NK-92 treated with Interleukin-12 subunit alpha and Interleukin-12 subunit beta, amount 100 ng/mL, for 24 hours (cell line): ENCODE measurements around the gene TAF3.

ENCODE experiments used
- DNase-seq: peaks from one replicate; lab custom pipeline; 2025; lab: John Stamatoyannopoulos, UW

The TAF3 gene

DNA sequence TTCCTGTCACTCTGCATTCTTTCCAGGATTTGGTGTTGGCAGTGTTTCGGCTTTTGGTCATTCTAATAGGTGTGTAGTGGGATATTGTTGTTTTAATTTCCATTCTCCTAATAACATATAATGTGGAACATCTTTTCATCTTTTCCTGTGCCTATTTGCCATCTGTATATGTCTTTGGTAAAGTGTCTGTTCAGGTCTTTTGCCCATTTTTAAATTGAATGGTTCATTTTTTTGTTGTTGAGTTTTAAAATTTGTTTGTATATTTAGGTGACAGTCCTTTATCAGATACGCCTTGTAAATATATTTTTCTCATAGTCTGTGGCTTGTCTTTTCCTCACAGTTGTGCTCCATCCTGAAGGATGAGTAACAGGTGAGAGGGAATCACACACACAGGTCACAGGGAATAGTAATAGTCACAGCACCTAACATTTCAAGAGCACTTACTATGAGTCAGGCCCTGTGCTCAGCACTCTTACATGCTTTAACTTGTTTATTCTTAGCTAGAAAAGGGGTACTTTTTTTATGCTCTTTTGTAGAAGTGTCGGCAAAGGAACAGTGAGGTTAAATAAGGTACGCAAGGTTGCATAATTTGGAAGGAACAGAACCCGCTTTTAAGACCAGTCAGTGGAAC lies 119.1 kb downstream of the TAF3 start:
- no peak for DNase-seq

DNA sequence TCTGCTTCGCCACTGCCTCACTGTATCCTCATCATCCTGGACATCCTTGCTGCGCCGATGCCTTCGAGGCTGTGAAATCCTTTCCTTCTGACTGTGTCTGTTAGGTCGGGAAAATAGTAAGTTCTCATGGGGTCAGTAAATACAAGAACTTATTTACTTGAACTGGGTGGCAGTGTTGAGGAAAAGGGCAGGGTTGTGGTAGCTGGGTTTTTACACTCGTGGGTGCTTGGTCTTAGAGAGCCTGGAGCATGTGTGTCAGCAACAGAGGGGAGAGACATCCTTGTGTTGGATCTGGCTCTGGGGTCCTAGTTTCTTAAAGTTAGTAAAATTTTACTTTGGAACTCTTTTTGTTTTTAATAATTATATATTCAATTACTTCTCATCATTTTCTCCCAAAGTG lies 123.3 kb downstream of the TAF3 start:
- DNase-seq, result no peak

DNA sequence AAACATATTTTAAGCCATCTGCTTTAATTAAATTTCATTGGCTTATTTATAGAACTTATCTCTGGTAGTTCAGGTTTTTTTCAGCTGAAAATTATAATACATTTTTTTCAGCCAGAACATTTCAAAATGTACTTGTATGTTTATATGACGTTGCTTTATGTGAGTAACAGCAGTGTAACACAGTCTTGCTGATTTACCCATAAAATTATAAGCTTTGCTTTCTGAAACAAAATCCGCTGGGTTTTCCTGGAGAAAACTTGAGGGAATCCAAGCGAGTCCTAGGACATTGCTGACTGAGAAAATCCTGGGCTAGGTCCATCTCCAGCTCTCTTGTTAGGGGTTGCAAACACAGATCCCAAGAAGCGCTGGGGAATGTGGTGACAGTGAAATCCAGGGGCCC lies 124.0 kb downstream of the TAF3 start:
- DNase-seq, result no peak

DNA sequence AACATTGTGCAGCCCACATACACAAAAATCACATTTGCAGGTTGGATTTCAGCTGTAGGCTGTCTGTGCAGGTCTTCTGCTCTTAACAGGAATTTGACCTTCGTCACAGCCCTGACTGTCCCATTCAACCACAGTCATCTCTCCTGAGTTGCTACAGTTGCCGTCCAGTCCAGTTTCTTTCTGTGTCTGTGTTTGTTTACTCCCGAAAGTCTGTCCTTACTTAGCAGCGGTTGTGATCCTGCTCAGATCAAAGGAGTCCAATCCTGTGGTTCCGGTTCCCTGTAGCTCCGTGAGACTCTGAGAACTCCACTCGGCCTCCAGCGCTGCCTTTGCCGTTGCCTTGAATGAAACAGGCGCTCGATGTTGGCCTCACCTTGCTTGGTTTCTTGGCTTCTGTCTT lies 124.6 kb downstream of the TAF3 start:
- DNase-seq, result no peak

DNA sequence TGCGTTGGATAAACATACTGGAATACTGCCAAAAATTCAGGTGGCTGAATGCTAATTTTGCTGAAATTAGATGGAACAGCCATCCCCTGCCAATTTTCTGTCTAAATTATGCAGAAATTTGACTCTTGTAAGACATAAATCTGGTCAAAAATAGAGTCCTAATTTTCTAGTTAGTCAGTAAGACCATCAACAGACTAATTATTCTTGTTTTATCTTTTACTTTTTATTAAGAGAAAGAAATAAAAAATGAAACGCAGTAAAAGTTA lies 125.8 kb downstream of the TAF3 start:
- DNase-seq, result no peak

DNA sequence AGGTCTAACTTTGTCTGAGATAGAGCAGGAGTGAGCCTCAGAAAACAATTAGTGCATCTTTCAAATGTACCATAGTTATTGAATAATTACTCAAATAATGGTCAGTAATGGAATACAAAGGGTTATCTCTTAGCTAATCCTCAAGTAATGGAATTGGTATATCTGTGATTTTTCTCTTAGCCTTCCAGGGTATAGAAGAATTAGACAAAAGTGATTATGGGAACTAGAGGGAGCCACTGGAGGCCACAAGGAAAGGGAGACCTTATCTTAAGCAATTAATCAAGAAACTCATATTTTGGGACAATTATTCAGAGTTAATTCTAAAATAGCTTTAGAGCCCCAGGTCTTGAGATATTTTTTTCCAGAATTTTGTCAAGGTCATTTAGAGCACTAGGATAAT lies 126.2 kb downstream of the TAF3 start:
- DNase-seq, result no peak

DNA sequence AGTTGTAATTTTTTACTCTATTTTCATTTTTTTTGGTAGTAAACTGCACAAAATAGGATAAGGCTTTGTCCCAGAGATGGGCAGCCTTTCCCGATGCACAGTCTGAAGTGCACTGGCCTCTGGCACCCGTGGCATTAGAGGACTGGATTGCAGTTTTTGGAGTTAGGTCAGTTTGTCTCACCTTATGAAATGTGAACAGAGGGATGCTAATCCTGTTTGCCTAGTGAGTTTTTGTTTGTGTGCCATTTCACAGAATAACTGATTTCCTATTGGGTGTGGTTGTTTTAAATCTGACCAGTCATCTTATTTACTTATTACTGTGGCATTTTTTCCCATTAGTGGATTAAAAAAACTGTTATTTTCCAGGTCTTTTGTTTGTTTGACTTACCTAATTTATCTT lies 126.7 kb downstream of the TAF3 start:
- no peak for DNase-seq

DNA sequence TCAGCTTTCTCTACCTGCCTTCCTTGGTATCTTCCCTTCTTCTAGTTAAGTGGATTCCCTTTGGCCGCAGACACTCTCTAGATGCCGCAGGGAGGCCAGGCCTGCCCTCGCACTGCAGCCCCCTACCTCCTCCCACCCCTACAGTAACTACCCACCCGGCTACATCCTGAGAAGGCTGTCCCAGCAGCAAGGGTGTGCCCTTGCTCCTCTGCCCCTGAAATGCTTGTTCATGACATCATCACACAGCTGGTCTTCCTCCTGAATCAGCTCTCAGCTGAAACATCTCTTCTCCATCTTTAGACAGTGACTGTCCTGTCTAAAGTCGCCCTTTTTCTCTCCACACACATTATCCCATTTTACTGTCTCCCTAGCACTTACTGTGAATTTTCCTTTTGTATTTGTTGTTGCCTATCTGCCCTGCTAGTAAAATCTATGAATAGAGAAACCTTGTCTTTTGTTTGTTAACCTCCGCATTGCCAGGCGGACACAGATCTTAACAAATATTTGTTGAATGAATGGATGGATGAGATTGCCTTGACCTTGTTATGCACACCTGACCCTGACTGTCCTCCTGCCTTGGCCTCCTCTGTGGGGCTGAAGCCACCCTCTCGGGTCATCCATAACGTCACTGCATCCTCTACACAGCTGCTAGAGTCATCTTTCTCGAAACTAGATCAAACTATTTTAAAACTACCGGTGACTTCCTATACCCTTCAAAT lies 127.3 kb downstream of the TAF3 start:
- no peak for DNase-seq

DNA sequence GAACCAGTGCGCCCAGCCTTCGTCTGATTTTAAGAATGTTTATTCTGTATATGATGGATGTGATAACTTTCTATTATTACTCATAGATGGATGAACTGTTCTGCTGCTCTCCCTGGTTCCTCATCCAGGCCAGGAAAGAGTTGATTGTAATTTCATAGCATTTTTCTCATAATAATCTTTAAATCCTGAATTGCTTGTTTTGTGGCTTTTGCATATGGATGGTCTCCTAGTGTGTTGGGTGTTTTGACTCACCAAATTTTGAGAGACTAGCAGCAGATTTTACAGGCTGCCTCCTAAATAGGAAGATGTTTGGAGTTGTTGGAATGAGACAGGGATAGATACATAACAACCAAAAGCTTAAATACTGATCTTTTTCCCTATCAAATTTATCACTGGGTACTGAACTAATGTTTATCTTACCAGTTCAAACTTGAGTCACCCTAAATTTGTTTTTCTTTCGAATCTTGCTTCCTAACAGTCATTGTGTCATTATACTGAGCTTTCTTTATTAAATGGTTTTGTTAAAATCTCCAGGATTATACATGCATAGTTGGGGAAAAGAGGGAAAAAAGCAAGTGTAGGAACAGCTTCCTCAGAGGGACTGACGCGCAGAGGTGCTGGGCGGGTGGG lies 130.2 kb downstream of the TAF3 start:
- DNase-seq, result no peak

DNA sequence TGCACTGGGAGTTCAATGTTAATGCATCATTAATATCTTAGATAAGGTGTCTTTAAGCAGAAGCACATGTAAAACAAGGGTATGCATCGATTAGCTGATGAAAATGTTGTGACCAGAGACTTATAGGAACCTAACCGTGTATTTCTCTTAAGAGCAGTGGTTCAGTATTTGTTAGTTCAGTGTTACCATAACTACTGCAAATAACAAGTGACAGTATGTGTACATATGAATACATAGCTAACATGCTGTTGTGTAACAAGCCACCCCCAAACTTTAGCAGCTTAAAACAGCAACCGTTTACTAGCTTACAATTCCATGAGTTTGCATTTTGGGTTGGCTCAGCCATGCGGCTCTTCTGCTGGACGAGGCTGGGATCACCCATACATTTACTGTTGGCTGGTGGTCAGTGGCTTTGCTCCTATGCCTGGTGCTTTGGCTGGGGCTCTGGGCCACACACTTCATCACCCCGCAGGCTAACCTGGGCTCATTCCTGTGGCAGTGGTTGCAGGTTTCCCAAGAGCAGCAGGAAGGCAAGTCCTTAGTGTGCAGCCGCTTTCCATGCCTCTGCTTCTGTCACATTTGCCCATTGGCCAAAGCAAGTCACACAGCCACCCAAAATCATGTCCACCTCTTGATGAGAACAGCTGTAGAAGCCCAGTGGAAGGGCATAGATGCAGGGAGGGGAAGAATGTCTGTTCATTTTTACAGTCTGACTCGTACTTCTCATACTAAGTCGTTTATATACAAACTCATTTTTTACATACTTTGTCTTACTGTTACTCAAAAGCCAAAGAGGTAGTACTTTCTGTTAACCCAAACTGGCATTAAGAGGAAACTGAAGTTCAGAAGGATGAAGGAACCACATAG lies 132.9 kb downstream of the TAF3 start:
- no peak for DNase-seq

DNA sequence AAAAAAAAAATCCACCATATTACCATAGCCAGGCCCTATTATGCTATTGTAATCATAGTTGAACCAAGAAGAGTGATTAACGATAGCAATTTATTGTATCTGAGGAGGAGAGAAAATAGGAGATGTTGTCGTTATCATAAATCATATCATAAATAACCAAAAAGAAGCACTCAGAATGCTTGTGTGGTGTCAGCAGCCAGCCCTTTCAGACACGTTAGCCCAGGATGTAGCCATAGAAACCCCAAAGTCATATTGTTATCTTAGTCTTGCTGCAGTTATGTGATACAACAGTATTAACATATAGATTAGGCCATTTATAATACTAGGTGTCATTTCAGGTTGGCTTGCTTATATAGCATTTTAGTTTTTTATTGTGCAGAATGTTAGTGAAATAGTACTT lies 134.0 kb downstream of the TAF3 start:
- DNase-seq, result no peak

DNA sequence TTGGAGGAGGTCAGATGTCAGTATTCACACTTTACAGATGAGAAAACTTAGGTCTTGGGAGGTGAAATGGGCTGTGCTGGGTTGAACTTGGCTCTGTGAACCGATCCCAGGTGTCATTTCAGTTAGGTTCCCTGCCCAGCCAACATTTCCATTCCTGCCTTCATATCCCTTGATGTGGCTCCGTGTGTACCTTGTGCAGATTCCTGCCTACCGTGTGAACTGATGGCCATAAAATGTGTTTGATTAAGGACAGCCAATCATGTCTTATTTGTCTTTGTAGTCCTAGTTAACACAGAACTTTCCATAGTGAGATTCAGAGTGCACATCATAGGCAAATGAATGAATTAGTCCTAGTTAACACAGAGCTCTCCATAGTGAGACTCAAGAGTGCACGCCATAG lies 135.1 kb downstream of the TAF3 start:
- no peak for DNase-seq

DNA sequence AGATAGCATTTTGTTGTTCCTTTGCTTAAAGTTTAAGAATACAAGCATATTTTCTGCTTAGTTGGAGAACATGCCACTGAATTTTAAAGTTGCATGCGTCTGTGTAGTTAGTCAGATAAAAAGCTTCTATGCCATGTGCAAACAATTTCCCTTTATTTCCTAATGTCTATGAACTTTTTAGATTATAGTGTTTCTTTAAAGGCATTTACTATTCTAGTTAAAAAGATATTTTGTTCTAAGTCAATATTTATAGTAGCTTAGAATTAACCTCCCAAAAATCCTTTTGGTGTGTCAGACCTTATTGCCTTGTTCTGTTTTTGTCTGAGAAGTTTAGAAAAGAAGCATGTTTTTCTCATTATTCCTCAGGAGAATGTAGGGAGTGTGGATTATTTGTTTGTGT lies 137.1 kb downstream of the TAF3 start:
- no peak for DNase-seq

DNA sequence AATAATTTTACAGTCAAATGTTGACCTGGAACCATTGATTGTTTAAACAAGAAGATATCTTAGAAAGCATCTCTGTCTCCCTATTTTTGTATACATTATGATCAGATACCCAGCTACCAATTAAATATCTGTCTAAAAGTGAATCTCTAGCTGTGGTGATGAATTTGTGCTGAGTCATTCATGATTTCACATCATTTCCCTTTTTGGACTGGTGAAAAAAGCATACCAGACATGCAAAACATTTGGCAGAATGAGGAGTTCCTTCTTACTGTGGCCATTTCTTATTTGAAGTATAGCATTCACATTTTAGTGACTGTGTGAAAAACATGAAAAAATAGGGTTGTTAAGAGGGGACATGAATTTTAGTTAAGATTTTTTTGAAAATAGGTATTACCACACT lies 138.2 kb downstream of the TAF3 start:
- no peak for DNase-seq

DNA sequence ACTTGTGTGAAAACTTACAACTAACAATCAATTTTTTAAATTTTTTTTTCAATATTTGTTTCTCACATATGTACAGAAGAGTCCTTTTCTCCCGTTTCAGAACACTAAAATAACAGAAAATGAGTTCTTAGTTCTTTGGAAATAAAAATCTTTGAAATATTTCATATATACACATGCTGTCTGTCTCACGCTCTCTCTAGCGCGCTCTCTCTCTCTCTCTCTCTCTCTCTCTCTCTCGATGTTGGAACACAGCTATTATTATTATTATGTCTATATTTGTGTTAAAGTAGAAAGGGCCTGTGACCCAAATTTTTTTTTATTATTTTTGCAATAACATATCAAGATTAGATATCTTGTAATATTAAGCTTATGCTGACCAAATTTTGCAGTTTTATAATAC lies 139.3 kb downstream of the TAF3 start:
- DNase-seq, result no peak

DNA sequence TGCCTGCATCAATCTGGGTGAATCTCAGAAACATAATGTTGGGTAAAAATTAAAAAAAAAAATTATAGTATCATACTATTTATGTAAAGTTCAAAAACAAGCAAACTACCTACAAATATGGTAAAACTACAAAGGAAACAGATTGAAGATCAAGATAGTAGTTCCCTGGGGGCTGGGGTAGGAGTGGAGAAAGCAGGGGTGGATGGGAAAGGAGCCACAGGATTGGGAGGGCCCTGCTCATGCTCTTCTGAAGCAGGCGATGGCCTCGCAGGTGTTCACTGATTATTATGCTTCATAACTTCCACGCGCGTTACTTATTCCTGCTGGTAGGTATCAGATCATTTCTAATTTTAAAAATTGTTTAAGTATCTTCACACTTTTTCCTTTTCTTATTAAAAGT lies 140.1 kb downstream of the TAF3 start:
- DNase-seq, result no peak

DNA sequence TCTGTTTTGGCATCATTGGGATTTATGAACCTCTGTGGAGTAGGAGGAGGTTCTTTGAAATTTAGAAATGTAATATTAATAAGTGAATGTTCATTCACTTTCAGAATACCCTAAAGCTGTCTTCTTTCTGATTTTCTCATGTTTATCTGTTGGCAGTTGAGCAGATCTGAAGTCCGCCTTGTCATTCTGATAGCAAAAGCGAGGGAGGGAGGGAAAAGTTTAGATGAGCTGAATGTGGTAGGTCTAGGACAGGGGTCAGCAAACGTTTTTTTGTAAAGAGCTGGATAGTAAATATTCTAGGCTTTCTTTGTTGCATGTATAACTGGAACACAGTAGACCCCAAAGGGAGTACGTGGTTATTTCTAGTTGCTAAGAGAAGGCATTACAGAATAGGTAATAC lies 141.8 kb downstream of the TAF3 start:
- no peak for DNase-seq

DNA sequence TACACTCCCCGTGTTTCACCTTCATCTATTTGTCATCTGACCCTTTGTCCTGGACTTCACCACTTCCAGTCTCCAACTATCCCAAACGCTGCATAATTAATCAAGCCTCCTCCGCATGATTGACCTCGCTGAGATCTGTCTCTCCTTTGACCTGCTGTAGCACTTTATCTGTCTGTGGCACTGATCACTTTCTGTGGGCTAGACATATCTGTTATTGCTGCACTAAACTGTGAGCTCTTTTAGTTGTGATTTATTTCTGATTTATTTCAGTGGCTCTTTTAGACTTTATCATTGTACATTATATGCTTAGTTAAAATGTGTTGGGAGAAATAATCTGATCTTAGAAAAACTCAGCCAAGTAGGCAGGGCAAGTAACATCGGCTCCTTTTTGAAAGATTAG lies 144.3 kb downstream of the TAF3 start:
- no peak for DNase-seq

DNA sequence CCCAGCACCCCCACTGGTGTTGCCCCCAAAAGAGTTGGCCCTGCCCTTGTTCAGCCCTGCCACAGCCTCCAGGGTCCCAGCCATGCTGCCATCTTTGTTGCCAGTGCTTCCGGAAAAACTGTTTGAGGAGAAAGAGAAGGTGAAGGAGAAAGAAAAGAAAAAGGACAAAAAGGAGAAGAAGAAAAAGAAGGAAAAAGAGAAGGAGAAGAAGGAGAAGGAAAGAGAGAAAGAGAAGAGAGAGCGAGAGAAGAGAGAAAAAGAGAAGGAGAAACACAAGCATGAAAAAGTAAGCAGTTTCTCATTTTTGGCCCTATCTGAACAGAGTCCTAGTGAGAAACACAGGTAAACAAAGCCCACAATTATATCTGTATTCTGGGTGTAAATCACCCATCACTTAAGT lies 147.2 kb downstream of the TAF3 start:
- DNase-seq, result no peak

DNA sequence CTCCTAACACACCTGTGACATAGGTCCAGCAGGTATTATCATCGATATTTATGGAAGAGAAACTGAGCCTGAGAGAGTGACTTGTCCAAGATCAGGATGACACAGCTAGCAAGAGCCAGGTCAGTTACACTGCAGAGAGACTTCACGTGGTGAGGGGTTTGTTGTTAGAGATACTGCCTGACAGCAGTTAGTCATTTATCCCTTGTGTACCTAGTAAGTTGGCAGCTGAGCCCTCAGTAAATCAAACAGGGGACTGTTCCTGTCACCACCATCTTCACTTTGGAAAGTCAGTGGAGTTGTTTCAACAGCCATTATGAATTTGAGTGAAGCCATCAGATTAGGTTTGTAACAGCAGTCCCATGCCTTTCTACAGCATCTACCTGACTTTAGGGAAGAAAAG lies 148.7 kb downstream of the TAF3 start:
- DNase-seq, result no peak

DNA sequence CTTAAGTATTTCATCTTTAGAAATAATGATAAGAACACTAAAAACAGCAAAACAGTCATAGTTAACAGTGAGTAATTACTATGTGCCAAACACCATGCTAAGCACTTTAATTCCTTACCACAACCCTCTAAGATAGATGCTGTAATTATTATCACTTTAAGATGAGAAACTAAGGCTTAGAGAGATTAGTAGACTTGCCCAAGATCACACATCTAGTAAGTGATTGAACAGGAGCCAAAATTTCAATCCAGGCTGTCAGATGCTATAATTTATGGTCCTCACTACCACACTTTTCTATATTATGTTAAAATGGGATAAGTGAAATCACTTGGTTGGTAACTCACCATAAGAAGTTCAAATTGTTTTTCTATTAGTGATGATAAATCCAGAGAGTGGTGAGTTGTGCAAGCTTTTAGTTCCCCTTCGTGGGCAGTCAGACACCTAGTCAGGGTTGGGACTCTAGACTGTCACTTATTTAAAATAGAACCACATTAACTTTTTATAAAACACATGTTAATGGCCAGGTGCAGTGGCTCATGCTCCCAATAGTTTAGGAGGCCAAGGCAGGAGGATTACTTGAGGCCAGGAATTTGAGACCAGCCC lies 150.3 kb downstream of the TAF3 start:
- DNase-seq, result no peak

DNA sequence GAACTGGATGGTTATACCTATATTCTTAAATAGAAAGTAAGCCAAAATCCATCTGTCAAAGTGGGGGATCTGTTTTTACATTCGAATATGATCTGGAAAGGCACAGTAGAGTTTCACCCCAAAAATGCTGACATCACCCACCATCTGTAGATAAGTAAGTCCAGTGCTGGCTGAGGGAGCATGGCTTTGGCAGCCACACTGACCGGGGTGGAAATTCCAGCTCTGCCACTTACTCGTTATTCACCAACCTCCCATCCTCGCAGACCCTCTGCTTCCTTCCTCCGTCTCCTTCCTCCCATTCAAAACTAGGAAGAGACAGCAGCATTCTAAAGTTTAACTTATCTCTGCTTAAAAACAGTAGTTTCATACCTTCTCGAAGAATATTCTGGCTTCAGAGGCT lies 151.3 kb downstream of the TAF3 start:
- no peak for DNase-seq

DNA sequence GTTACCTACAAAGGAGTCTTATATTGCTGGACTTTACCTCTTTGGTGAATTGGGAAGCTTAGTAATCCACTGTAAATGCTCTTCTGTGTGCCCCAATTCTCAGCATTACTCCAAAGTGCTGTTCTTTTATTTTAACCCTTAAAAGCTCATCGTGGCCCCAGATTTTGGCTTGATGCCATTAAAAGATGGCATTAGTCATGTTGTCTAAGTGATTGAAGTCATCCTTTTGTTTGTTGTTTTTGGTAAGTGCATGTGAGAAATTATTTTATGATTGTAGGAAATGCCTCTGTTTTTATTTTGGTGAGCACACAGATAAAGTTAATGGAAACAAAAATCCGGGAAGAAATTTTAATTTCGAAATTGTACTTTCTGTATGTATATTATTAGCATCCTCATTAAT lies 153.6 kb downstream of the TAF3 start:
- no peak for DNase-seq
